HepG2 (cell line): ENCODE measurements around the gene CTSW. TPM values are rescaled to one million over a fixed set of nuclear protein-coding genes. Genes with fewer than 3 reads are reported as not detected.

Source experiments
- ATAC-seq: fragments of 200-7000 bp; cut with Tn5 transposase; 3 replicates; pipeline ENCODE4 v1.9.1; 2020; ENCODE audit warnings: mild to moderate bottlenecking, moderate library complexity
- BruUV-seq: library from RNA; stranded (reverse); fragments of 400-500 nt; replicated peaks from 2 replicates; lab custom pipeline; 2021; lab: Mats Ljungman, UMichigan
- CTCF ChIA-PET: fragments of 300-600 bp; formaldehyde crosslinking; extraction: SDS; loops from one replicate; lab custom pipeline; 2021; ENCODE audit warnings: low total read pairs, inconsistent platforms, low intra/inter-chr PET ratio; lab: Yijun Ruan, JAX
- POLR2A ChIA-PET: fragments of 350-600 bp; sonication (Branson Sonifier 250); formaldehyde crosslinking; loops from one replicate; lab custom pipeline; 2020; ENCODE audit warnings: antibody characterized with exemption, inconsistent platforms; lab: Yijun Ruan, JAX
- DNase-seq: peaks from one replicate; pipeline ENCODE4 v3.0.0-alpha.2; 2015; ENCODE audit warnings: low spot score
- FAIRE-seq: peaks from 3 replicates; lab custom pipeline; 2011; peaks lifted over from hg19 to GRCh38; lab: Jason Lieb, UNC
- H2AFZ ChIP-seq: one replicate; pipeline ENCODE4 v1.6.1; 2011; ENCODE audit warnings: low read length, inconsistent platforms
- H3K27ac ChIP-seq: fragments of 300-600 bp; 3 replicates; pipeline ENCODE4 v1.8.0; 2011; ENCODE audit warnings: mixed run types, mild to moderate bottlenecking, mixed read lengths, low read length, inconsistent platforms; ENCODE audit not compliant: insufficient read depth; ENCODE audit errors: extremely low read length
- H3K27me3 ChIP-seq, 2 experiments: fragments of 200-600 bp in 1 of 2; 2 replicates in 1 of 2; 3 replicates in 1 of 2; pipeline versions ENCODE4 v1.6.0 to v1.8.0; 2011; ENCODE audit warnings: low read length in 2 of 2, mild to moderate bottlenecking in 2 of 2, moderate library complexity in 2 of 2, inconsistent platforms in 1 of 2; ENCODE audit not compliant: insufficient read depth in 2 of 2, control insufficient read depth in 1 of 2
- H3K36me3 ChIP-seq, 2 experiments: fragments of 200-600 bp in 1 of 2; replicated peaks in 1 of 2; 2 replicates in 1 of 2; 3 replicates in 1 of 2; pipeline versions ENCODE4 v1.5.1 to v1.8.0; 2011; ENCODE audit warnings: low read length in 2 of 2, inconsistent platforms in 1 of 2; ENCODE audit not compliant: insufficient read depth in 2 of 2, control insufficient read depth in 1 of 2
- H3K4me1 ChIP-seq: 2 replicates; pipeline ENCODE4 v1.5.1; 2012; ENCODE audit warnings: low read length, inconsistent platforms; ENCODE audit not compliant: insufficient read depth
- H3K4me2 ChIP-seq: 2 replicates; pipeline ENCODE4 v1.6.0; 2011; ENCODE audit warnings: low read depth, low read length, inconsistent platforms
- H3K4me3 ChIP-seq, 3 experiments: fragments of 200-600 bp in 1 of 3; sonication (generic), shearing (Covaris generic) in 1 of 3; replicated peaks in 1 of 3; 2 replicates each; pipeline ENCODE4 v1.5.1; 2011 to 2016; ENCODE audit warnings: low read length in 3 of 3, inconsistent platforms in 2 of 3, low read depth in 2 of 3, mild to moderate bottlenecking in 2 of 3, control low read depth in 1 of 3, mixed read lengths in 1 of 3; ENCODE audit not compliant: insufficient read depth in 1 of 3
- H3K79me2 ChIP-seq: one replicate; pipeline ENCODE4 v1.6.1; 2011; ENCODE audit warnings: low read length, inconsistent platforms; ENCODE audit not compliant: insufficient read depth
- H3K9ac ChIP-seq: 2 replicates; pipeline ENCODE4 v1.6.0; 2011; ENCODE audit warnings: mild to moderate bottlenecking, low read depth, low read length, inconsistent platforms; ENCODE audit not compliant: insufficient read depth
- H3K9me3 ChIP-seq: 2 replicates; pipeline ENCODE4 v1.5.1; 2012; ENCODE audit warnings: mild to moderate bottlenecking, low read length
- H4K20me1 ChIP-seq: 2 replicates; pipeline ENCODE4 v1.6.0; 2011; ENCODE audit warnings: inconsistent platforms, mild to moderate bottlenecking, low read length, moderate library complexity; ENCODE audit not compliant: insufficient read depth
- PCBP1 ChIP-seq: fragments of 200-400 bp; formaldehyde crosslinking; IDR thresholded peaks from 2 replicates; pipeline ENCODE4 v1.6.1; 2017; ENCODE audit warnings: mild to moderate bottlenecking, low read depth, low read length, borderline replicate concordance
- RBFOX2 ChIP-seq: fragments of 200-400 bp; formaldehyde crosslinking; IDR thresholded peaks from 2 replicates; pipeline ENCODE4 v1.6.1; 2017; ENCODE audit warnings: low read depth, mild to moderate bottlenecking, low read length
- TARDBP ChIP-seq: sonication (generic); formaldehyde crosslinking; IDR thresholded peaks from 2 replicates; pipeline ENCODE4 v1.8.0; 2022; ENCODE audit warnings: mild to moderate bottlenecking, missing genetic modification reagents
- ZNF670 ChIP-seq: sonication (generic); formaldehyde crosslinking; IDR thresholded peaks from 2 replicates; pipeline ENCODE4 v1.8.0; 2022; ENCODE audit warnings: mild to moderate bottlenecking, missing genetic modification reagents, borderline replicate concordance
- ZNF713 ChIP-seq: sonication (generic); formaldehyde crosslinking; IDR thresholded peaks from 2 replicates; pipeline ENCODE4 v1.4.0; 2020; ENCODE audit warnings: mild to moderate bottlenecking, missing genetic modification reagents
- WGBS: methylation state at CpG from one replicate; pipeline ENCODE4 v1.1.6; 2017; ENCODE audit warnings: low lambda C conversion rate; 5-methylcytosine and 5-hydroxymethylcytosine counted together
- in situ Hi-C: cut with HindIII; loops from 2 replicates; pipeline ENCODE4 v1.10.0; 2017; ENCODE audit warnings: low pct_unique_long_range_greater_than_20kb; ENCODE audit not compliant: extremely low pct_ligation_motif_present
- intact Hi-C: fragments of 100-400 bp; cut with micrococcal nuclease; formaldehyde crosslinking; loops from one replicate; pipeline ENCODE4 v1.10.0; 2022; ENCODE audit not compliant: unreplicated experiment
- polyA plus RNA-seq, 8 experiments: library from polyadenylated mRNA; depleted of rRNA in 3 of 8; stranded (reverse) in 7 of 8; unstranded in 1 of 8; fragments of >200 nt; fragmentation: Illumina TruSeq in 4 of 8; extraction: Trizol in 4 of 8; gene quantifications; 2 replicates each; pipeline versions ENCODE4 v1.2.1 to v1.2.3, GENCODE V29; 2011 to 2016; ENCODE audit warnings: low read depth in 4 of 8, missing spikeins in 1 of 8, mixed read lengths in 1 of 8; ENCODE audit not compliant: insufficient read depth in 1 of 8
- total RNA-seq, 5 experiments: library from RNA; depleted of rRNA; stranded (reverse); fragments of >200 nt; fragmentation: Illumina TruSeq; extraction: Trizol; gene quantifications; 2 replicates each; pipeline ENCODE4 v1.2.3, GENCODE V29; 2016; ENCODE audit warnings: low read depth in 1 of 5
- TF ChIP-seq, protein P1 (sequence below): IDR thresholded peaks from 2 replicates; pipeline ENCODE4 v1.6.1; 2012; ENCODE audit warnings: inconsistent platforms

Gene CTSW
- total and polyA plus RNA-seq, 2 of the 13 experiments (the other 11 are each of a cell fraction or from before 2014, with no cell fraction given) = 0.09 TPM; not detected in 1

GRCh38 chr11:65862941-65863888 lies 16.4 kb upstream of the CTSW start:
- ATAC-seq (no peak), FAIRE-seq (no peak), DNase-seq (no peak)
- H3K4me2 ChIP-seq = no peak overlapping the region
- ChIA-PET CTCF (no interaction called here), POLR2A (interaction anchor here (0.6 kb wide), 1 partner anchor 25 kb away, joined by 5 read pairs; the partner anchor contains the start of gene FIBP)
- H3K4me1 ChIP-seq = peaks cover 28% of the 10 kb centered on the region
- H3K27ac ChIP-seq = no peak overlapping the region
- TF ChIP-seq, protein P1, sequence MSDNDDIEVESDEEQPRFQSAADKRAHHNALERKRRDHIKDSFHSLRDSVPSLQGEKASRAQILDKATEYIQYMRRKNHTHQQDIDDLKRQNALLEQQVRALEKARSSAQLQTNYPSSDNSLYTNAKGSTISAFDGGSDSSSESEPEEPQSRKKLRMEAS = no peak
- TF ChIP-seq RBFOX2 = peak; percentile 49; the same call in 1 of the 2 replicates
- TF ChIP-seq PCBP1 = 0 out of 2 replicates have a peak, but pooled peaks have one; percentile 39
- TF ChIP-seq ZNF713 (CRISPR knock-in tag) = no peak
- no peak for TF ChIP-seq ZNF670 (CRISPR knock-in tag)
- TF ChIP-seq TARDBP (CRISPR knock-in tag) = no peak
- 96% methylated on average over 13 of the region's 24 CpGs for WGBS
- no peaks in the 10 kb centered on the region; a peak in 1 of 5 replicates for H3K27me3 ChIP-seq
- peaks cover 14 to 45% of the 10 kb centered on the region in 2 experiments; a peak in 4 of 5 replicates for H3K36me3 ChIP-seq
- H4K20me1 ChIP-seq = no peaks in the 10 kb centered on the region
- H3K4me3 ChIP-seq = no peak overlapping the region
- H3K9ac ChIP-seq = no peak overlapping the region
- intact Hi-C loops = no loop called here
- no peak overlapping the region for H2AFZ ChIP-seq
- no TSS peak for BruUV-seq
- no peaks in the 10 kb centered on the region for H3K9me3 ChIP-seq
- in situ Hi-C loops = no loop called here
- H3K79me2 ChIP-seq = peaks cover 10% of the 10 kb centered on the region
